Duodenal mucosa (tissue), 2 donors: ENCODE measurements around the gene SOHLH2.

Experiments used
- H3K27ac ChIP-seq: one replicate; pipeline ENCODE4 v1.7.0; 2013; ENCODE audit warnings: low read depth, low read length
- H3K27me3 ChIP-seq, 2 donors: one replicate each; pipeline ENCODE4 v1.7.0; 2013; ENCODE audit warnings: low read length in 2 of 2, control low read depth in 1 of 2; ENCODE audit not compliant: insufficient read depth in 2 of 2, control insufficient read depth in 1 of 2
- H3K36me3 ChIP-seq, 2 donors: one replicate each; pipeline ENCODE4 v1.7.0; 2013; ENCODE audit warnings: low read length in 2 of 2, control low read depth in 1 of 2; ENCODE audit not compliant: insufficient read depth in 2 of 2, control insufficient read depth in 1 of 2
- H3K4me1 ChIP-seq, 2 donors: one replicate each; pipeline ENCODE4 v1.7.0; 2013; ENCODE audit warnings: low read length in 2 of 2, control low read depth in 1 of 2; ENCODE audit not compliant: insufficient read depth in 2 of 2, control insufficient read depth in 1 of 2
- H3K4me3 ChIP-seq, 2 donors: one replicate each; pipeline ENCODE4 v1.7.0; 2013; ENCODE audit warnings: low read length in 2 of 2, low read depth in 1 of 2
- H3K9ac ChIP-seq, 2 donors: one replicate each; pipeline ENCODE4 v1.7.0; 2013; ENCODE audit warnings: low read length in 2 of 2, low read depth in 1 of 2
- H3K9me3 ChIP-seq, 2 donors: one replicate each; pipeline ENCODE4 v1.7.0; 2013; ENCODE audit warnings: low read length in 2 of 2, control low read depth in 1 of 2; ENCODE audit not compliant: control insufficient read depth in 1 of 2

Gene SOHLH2

DNA sequence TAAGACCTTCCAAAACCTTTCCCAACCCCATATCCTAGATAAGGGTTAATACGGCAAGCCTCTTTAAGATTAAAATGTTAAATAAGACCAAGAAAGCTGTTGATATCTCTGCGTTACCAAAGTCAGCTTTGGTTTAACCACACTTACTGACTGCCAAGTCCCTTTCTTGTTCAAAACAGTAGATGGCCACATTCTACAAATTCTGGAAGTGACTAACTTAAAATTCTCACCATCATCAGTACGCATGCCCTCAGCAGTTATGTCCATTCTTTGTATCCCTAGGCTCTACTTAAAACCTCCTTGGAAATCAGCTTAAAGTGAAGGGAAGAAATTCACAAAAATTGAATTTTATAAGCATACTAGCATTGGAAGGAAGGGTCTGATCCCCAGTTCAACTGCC lies 23.6 kb downstream of the SOHLH2 start:
- Histone ChIP-seq H3K27ac (no peak overlapping the region), H3K4me3 (no peak overlapping the region), H3K4me1 (no peaks in the 10 kb centered on the region), H3K36me3 (no peaks in the 10 kb centered on the region), H3K9me3 (no peaks in the 10 kb centered on the region), H3K27me3 (no peaks in the 10 kb centered on the region), H3K9ac (no peak overlapping the region)

DNA sequence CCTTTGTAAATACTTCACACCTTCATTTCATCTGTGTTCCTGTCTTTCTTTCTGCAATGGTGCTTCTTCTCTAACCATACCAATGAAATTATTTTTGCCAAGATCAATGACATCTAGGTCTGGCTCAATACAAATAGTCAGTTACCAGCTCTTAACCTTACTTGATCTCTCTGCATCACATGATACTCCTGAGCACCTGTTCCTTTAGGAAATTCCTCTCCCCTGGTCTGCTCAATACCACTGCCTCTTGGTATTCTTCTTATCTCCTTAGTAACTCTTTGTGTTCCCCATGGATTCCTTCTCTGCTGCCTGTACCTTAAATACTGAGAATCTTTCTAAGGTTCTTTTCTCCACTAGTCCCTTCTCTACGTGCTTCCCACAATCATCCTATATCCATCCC lies 25.9 kb downstream of the SOHLH2 start:
- Histone ChIP-seq H3K27me3 (no peaks in the 10 kb centered on the region), H3K27ac (no peak overlapping the region), H3K9me3 (no peaks in the 10 kb centered on the region), H3K36me3 (no peaks in the 10 kb centered on the region), H3K9ac (no peak overlapping the region), H3K4me1 (no peaks in the 10 kb centered on the region), H3K4me3 (no peak overlapping the region)

DNA sequence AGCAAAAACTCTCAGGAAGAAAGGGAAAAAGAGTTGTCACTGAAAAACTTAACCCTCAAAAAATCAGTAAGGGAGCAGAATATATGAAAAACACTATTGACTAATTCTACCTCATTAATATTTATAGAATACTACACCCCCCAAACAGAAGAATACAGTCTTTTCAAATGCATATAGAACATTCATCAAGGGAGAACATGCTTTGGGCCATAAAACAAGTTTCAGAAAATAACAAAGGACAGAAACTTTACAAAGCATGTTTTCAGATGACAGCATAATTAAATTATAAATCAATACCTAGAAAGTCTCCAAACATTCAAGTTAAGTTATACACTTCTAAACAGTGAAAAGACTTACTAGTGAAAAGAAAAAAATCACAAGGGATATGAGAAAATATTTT lies 30.5 kb downstream of the SOHLH2 start:
- no peaks in the 10 kb centered on the region for H3K9me3 ChIP-seq
- H3K27me3 ChIP-seq = no peaks in the 10 kb centered on the region
- no peak overlapping the region for H3K9ac ChIP-seq
- H3K27ac ChIP-seq = no peak overlapping the region
- no peak overlapping the region for H3K4me3 ChIP-seq
- no peaks in the 10 kb centered on the region for H3K36me3 ChIP-seq
- no peaks in the 10 kb centered on the region for H3K4me1 ChIP-seq

DNA sequence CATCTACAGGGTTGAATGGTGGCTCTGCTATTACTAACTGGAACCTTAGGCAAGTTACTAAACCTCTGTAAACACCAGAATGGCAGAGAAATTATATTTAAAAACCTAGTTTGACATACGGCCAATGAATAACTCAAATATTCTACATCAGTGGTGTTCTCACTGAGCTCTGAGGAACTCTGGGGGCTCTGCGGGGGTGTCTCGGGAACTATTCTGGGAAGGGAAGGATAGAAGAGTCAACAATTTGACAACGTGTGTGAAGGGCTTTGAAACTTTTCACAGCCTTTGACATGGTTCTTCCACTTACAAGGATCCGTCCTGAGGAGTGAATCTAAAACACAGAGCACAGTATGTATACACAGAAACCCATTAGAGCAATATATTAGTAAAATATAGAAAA lies 38.7 kb downstream of the SOHLH2 start:
- no peaks in the 10 kb centered on the region for H3K4me1 ChIP-seq
- H3K9ac ChIP-seq = no peak overlapping the region

DNA sequence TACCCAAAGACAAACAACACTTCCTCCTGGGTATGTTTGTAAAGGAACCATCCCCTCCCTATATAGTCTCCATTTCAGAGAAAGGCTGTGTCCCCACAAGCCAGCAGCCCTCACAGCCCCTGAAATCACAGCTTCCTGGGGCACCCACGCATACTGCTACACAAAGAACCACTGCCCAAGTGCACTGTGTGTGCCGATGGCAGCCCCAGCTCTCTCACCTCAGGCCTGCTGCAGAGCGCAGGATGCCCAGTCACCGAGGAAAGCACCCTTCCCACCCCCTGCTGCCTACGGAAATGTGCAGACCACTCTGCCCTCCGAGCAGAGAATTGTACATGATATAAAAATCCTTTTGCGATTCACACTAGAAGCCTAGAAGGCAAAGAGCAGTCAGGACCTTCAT lies 39.4 kb downstream of the SOHLH2 start:
- H3K9ac ChIP-seq = no peak overlapping the region
- H3K9me3 ChIP-seq = no peaks in the 10 kb centered on the region
- H3K36me3 ChIP-seq = no peaks in the 10 kb centered on the region
- no peak overlapping the region for H3K4me3 ChIP-seq
- no peak overlapping the region for H3K27ac ChIP-seq
- no peaks in the 10 kb centered on the region for H3K27me3 ChIP-seq
- no peaks in the 10 kb centered on the region for H3K4me1 ChIP-seq

More for the DNA sequence above, 38.7 kb downstream of the SOHLH2 start:
- H3K9me3 ChIP-seq = no peaks in the 10 kb centered on the region
- no peaks in the 10 kb centered on the region for H3K27me3 ChIP-seq
- no peaks in the 10 kb centered on the region for H3K36me3 ChIP-seq
- no peak overlapping the region for H3K4me3 ChIP-seq
- no peak overlapping the region for H3K27ac ChIP-seq

DNA sequence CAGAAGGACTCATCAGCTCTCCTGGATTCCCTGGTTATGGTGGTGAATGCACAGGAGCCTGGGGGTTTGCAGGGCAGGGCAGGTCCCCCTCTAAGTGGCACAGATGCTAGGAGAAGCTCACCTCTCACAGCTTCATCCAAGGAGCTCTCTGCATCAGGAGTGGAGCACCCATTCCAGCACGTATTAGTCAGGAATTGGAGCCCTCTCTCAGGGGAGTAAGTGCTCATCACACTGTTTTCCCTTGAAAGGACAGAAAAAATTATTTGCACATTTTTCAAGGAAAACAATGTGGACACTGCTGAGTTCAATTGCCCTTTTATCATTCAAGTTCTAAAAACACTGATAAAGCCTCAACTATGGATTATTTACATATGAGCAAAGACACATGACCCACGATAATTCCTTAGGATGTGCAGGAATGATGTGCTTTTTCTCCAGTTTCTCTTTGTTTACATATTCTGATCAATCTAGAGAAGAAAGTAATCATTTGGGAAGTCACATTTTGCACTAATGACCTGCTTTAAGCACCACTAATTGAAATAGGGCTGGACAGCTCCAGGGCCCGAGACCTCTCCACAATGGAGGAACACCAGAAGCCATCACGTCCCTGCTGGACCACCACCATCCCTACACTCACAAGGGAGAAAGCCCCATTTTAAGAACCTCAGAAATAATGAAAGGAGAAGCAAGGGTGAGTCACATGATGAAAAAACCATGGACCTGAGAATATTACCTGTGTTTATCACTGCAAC lies 40.6 kb downstream of the SOHLH2 start:
- Histone ChIP-seq H3K27me3 (no peaks in the 10 kb centered on the region), H3K4me3 (no peak overlapping the region), H3K36me3 (no peaks in the 10 kb centered on the region), H3K4me1 (no peaks in the 10 kb centered on the region), H3K9me3 (no peaks in the 10 kb centered on the region), H3K9ac (no peak overlapping the region), H3K27ac (no peak overlapping the region)

DNA sequence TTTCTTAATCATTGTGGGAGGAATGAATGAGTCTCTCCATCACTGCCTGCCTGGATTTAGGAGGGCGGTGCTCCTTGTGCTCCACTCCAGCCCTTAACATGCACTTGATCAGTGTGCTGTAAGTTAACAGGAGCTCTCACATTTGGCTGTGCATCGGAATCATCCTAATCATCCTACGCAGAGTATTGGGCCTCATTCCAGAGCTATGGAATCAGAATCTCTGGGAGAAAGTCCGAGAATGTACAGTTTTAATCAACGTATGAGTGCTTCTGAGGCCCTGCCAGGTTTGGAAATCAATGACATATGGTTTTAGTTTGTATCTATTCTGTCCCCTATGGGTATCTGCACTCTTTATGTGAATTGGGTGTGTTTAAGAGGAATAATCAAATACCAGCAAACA lies 48.3 kb downstream of the SOHLH2 start:
- Histone ChIP-seq H3K4me1 (no peaks in the 10 kb centered on the region), H3K36me3 (no peaks in the 10 kb centered on the region), H3K9me3 (no peaks in the 10 kb centered on the region), H3K27me3 (no peaks in the 10 kb centered on the region), H3K27ac (no peak overlapping the region), H3K4me3 (no peak overlapping the region), H3K9ac (no peak overlapping the region)

DNA sequence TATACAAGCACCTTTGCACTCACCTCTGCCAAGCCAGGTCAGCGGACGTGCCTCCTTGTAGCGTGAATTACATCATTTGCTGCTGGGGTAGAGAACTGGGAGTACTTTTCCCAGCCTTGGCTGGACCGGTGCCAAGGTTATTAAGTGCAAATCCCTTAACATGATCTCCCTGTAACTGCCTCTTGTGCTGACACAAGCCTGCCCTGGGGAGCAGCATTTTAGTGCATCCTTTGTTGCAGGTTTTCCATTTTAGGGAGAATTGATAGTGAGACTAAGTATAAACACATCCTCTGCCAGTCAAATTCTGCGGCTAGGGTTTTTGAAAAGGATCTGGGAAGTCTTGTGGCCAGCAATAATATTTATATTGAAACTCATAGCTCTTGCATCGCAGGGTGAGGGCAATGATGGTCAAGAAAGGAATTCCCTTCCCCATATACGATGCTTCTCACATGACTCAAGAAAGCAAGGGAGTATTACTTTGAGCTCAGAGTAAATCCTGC lies 50.5 kb downstream of the SOHLH2 start:
- H3K27ac ChIP-seq = no peak overlapping the region
- no peaks in the 10 kb centered on the region for H3K4me1 ChIP-seq
- no peaks in the 10 kb centered on the region for H3K9me3 ChIP-seq
- H3K4me3 ChIP-seq = no peak overlapping the region
- H3K36me3 ChIP-seq = no peaks in the 10 kb centered on the region
- H3K27me3 ChIP-seq = no peaks in the 10 kb centered on the region
- H3K9ac ChIP-seq = no peak overlapping the region

DNA sequence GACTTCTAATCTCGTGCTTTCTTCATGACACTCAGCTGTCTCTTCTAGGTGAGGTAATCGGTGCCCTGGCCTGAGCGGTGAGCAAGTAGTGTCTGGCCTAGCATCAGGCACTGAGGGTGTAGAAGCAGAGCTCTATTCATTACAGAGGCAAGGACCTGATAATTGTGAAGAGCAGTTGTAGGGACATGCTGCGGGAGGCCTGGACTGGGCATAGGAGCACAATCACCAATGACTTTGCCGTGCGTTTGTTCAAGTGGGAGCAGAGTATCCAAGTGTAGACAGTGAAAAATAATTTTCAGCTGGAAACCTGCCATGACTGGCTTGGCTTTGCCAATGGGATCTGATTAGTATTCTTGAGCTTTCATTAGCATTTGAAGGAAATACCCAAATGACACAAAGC lies 51.1 kb downstream of the SOHLH2 start:
- Histone ChIP-seq H3K9ac (no peak overlapping the region), H3K4me3 (no peak overlapping the region), H3K27me3 (no peaks in the 10 kb centered on the region), H3K36me3 (no peaks in the 10 kb centered on the region), H3K27ac (no peak overlapping the region), H3K9me3 (no peaks in the 10 kb centered on the region), H3K4me1 (no peaks in the 10 kb centered on the region)

DNA sequence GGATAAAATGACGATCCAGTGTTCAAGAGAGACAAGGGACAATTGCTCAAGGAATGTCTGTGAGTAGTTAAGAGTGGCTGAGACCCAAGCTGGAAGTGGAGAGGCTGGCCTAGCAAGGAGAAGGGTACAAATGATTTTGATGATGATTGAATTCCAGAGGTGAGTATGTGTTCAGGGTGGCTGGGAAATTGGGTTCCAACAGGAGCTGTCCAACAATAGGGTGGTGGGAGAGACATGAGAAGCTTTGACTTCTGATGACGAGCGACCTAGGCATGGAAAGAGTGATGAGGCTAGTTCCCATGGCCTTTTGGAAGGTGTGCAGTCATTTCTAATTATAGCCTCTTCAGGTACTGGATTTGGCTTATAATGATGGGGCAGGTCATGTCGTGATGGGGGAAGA lies 54.1 kb downstream of the SOHLH2 start:
- no peaks in the 10 kb centered on the region for H3K36me3 ChIP-seq
- H3K4me1 ChIP-seq = no peaks in the 10 kb centered on the region
- no peak overlapping the region for H3K27ac ChIP-seq
- no peak overlapping the region for H3K9ac ChIP-seq
- no peak overlapping the region for H3K4me3 ChIP-seq
- no peaks in the 10 kb centered on the region for H3K27me3 ChIP-seq
- H3K9me3 ChIP-seq = no peaks in the 10 kb centered on the region
